Endothelial cell of umbilical vein (primary cell): ENCODE results near the gene TMEM167A.

Source experiments
- CTCF ChIP-seq, 2 donors: IDR thresholded peaks; 1 replicate in 1 of 2; 2 replicates in 1 of 2; pipeline ENCODE4 v1.5.1; 2011; ENCODE audit warnings: low read length in 2 of 2, mild to moderate bottlenecking in 2 of 2, moderate library complexity in 2 of 2, control low read depth in 1 of 2, inconsistent platforms in 1 of 2, low read depth in 1 of 2; ENCODE audit not compliant: insufficient read depth in 1 of 2; ENCODE audit errors: extremely low read depth in 1 of 2
- EZH2 ChIP-seq: IDR thresholded peaks from 2 replicates; pipeline ENCODE4 v1.6.1; 2012; ENCODE audit warnings: borderline replicate concordance, low read depth, mild to moderate bottlenecking, moderate library complexity, low read length, inconsistent platforms; ENCODE audit not compliant: severe bottlenecking
- FOS ChIP-seq: IDR thresholded peaks from 2 replicates; pipeline ENCODE4 v1.6.1; 2011; ENCODE audit warnings: mild to moderate bottlenecking, low read length, moderate library complexity, borderline replicate concordance; ENCODE audit not compliant: insufficient read depth
- JUN ChIP-seq: IDR thresholded peaks from 2 replicates; pipeline ENCODE4 v1.6.1; 2011; ENCODE audit warnings: borderline replicate concordance, low read depth; ENCODE audit not compliant: insufficient read length, insufficient read depth
- POLR2A ChIP-seq: IDR thresholded peaks from 2 replicates; pipeline ENCODE4 v1.6.1; 2012; ENCODE audit warnings: low read depth, mild to moderate bottlenecking, control low read depth, low read length

GRCh38 chr5:83058726-83059125 lies 18.5 kb downstream of the TMEM167A start:
- TF ChIP-seq CTCF (IDR thresholded peaks at IDR 0.05; ENCODE audit: extremely low read depth in 1 of 2, insufficient read depth in 1 of 2, low read depth in 1 of 2, low read length in 2 of 2) (no peak), EZH2 (no peak), POLR2A (no peak), FOS (no peak), JUN (no peak)
